Sigmoid colon (tissue), 4 donors: ENCODE results near the gene WSB2.

Source experiments
- EP300 ChIP-seq, 4 donors: sonication (generic); formaldehyde crosslinking; IDR thresholded peaks; one replicate each; pipeline ENCODE4 v1.6.1; 2017; ENCODE audit warnings: antibody characterized with exemption in 4 of 4
- POLR2A ChIP-seq, 2 donors: fragments of 450-650 bp; IDR thresholded peaks; one replicate each; pipeline ENCODE4 v1.6.1; 2016; ENCODE audit warnings: antibody characterized with exemption in 2 of 2, mild to moderate bottlenecking in 2 of 2, moderate library complexity in 2 of 2
- TF ChIP-seq, protein P1 (sequence below), 4 experiments: fragments of 450-650 bp in 3 of 4; fragments of 200-600 bp in 1 of 4; IDR thresholded peaks; one replicate each; pipeline ENCODE4 v1.5.1; 2016 to 2019; ENCODE audit warnings: antibody characterized with exemption in 4 of 4, mild to moderate bottlenecking in 3 of 4, moderate library complexity in 2 of 4

DNA sequence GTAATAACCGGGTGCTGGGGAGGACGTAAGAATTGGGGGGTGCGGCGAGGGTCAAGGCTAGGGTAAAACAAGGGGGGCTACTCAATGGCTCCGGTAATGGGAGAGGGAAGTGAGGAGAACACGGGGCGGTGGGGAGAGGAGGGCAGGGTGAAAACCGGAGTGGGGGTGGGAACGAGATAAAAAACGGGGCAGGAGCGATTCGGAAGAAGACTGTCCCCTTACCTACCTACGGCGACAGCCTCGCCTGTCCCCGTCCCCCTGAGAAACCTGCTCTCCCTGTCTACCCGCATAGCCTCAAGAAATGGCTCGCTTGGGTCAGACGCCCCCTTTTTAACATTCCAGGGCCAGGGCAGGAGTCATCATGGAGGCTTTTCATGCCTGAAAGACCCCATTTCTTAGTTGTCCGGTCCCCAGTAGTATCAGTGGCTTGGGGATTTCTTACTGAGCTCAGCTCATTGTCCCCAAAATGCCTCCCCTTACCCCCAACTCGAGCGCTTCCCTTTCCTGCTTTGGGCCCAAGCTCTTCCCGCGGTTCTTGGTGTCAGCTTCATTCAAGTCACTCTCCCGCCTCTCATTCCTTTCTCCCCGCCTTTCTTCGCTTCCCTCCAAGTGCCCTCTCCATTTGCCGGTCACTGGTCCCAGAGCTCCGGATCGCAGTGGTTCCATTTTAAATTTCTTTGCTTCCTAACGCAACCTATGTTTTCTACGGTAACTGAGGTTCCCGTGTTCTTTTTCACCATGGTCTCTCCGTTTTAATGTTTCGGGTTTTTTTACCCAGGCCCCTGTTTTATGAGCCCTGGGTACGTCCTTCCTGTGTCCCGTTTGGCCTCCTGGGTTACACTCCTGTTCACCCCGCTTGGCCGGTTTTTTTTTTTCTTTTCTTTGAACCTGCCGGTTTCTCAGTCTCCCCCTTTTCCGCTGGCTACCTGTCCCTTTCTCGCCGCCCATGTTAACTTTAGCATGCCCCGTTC lies 1.2 kb upstream of the WSB2 start:
- TF ChIP-seq, protein P1, sequence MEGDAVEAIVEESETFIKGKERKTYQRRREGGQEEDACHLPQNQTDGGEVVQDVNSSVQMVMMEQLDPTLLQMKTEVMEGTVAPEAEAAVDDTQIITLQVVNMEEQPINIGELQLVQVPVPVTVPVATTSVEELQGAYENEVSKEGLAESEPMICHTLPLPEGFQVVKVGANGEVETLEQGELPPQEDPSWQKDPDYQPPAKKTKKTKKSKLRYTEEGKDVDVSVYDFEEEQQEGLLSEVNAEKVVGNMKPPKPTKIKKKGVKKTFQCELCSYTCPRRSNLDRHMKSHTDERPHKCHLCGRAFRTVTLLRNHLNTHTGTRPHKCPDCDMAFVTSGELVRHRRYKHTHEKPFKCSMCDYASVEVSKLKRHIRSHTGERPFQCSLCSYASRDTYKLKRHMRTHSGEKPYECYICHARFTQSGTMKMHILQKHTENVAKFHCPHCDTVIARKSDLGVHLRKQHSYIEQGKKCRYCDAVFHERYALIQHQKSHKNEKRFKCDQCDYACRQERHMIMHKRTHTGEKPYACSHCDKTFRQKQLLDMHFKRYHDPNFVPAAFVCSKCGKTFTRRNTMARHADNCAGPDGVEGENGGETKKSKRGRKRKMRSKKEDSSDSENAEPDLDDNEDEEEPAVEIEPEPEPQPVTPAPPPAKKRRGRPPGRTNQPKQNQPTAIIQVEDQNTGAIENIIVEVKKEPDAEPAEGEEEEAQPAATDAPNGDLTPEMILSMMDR (IDR thresholded peaks at IDR 0.05): no peak
- no peak for TF ChIP-seq POLR2A (IDR thresholded peaks at IDR 0.05)
- no peak for TF ChIP-seq EP300 (IDR thresholded peaks at IDR 0.05)
